Omental fat pad (tissue), 4 donors: ENCODE measurements around the gene EZH1. TPM values are rescaled to one million over a fixed set of nuclear protein-coding genes. Genes with fewer than 3 reads are reported as not detected.

ENCODE experiments used
- ATAC-seq: fragments of 150-250 bp; one replicate; pipeline ENCODE4 v1.9.1; 2016; ENCODE audit warnings: mild to moderate bottlenecking, moderate library complexity; ENCODE audit not compliant: low FRiP score
- DNase-seq: peaks from one replicate; pipeline ENCODE4 v3.0.0-alpha.2; 2019; ENCODE audit warnings: low spot score
- total RNA-seq, 4 donors: library from RNA; depleted of rRNA; stranded (reverse); fragments of >200 nt; gene quantifications; one replicate each; pipeline ENCODE4 v1.1.0, GENCODE V29; 2016
- TF ChIP-seq, protein P1 (sequence below), 3 donors: fragments of 450-650 bp; IDR thresholded peaks; one replicate each; pipeline ENCODE4 v1.5.1; 2016 to 2017; ENCODE audit warnings: antibody characterized with exemption in 3 of 3, mild to moderate bottlenecking in 3 of 3, moderate library complexity in 2 of 3

Gene EZH1
- total RNA-seq, 4 donors from 2014 or later, result 42.0 to 91.1 (median 50.9) TPM

DNA sequence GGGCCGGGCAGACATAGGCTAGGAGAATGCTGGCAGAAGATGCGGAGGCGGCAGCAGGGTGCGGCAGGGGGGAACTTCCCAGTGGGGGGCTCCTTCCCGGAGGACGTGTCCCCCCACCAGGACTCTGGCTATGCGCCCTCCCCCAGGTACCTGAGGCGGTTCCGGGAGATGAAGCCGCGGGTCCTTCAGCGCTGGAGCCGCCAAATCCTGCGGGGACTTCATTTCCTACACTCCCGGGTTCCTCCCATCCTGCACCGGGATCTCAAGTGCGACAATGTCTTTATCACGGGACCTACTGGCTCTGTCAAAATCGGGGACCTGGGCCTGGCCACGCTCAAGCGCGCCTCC, 38.9 kb upstream of the EZH1 start:
- ATAC-seq, result no peak
- TF ChIP-seq, protein P1, sequence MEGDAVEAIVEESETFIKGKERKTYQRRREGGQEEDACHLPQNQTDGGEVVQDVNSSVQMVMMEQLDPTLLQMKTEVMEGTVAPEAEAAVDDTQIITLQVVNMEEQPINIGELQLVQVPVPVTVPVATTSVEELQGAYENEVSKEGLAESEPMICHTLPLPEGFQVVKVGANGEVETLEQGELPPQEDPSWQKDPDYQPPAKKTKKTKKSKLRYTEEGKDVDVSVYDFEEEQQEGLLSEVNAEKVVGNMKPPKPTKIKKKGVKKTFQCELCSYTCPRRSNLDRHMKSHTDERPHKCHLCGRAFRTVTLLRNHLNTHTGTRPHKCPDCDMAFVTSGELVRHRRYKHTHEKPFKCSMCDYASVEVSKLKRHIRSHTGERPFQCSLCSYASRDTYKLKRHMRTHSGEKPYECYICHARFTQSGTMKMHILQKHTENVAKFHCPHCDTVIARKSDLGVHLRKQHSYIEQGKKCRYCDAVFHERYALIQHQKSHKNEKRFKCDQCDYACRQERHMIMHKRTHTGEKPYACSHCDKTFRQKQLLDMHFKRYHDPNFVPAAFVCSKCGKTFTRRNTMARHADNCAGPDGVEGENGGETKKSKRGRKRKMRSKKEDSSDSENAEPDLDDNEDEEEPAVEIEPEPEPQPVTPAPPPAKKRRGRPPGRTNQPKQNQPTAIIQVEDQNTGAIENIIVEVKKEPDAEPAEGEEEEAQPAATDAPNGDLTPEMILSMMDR (IDR thresholded peaks at IDR 0.05), result no peak
- DNase-seq, result no peak

DNA sequence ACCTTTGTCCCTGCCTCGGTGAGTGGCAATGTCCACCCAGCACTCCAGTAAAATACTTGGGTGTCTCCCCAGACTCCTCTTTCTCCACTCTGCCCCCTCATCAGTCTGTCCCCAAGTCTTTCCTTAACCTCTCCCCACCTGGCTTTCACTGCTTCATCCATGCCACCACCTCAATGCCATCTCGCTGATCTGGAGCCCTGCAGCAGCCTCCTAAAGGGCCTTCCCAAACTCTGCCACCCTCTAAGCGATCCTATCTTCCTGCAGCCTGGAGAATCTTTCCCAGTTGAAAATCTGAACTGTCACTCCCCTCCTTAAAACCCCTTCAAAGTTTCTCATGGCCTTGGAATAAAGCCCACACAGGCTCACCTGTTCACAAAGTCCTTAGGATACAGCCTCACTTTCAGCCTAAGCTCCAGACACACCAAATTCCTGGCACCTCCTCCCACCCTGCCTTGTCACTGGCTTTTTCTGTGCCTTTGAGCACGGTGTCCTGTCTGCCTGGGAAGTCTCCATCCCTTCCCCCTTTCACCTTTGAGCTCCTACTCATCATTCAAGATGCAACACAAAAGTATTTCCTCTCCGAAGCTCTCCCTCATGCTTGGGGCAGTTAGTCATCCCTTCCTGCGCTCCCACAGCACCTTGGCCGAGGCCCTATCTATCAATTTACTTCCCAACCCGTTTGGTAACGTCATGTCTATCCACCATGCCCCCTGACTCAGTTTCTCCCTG, 38.4 kb upstream of the EZH1 start:
- TF ChIP-seq, protein P1 (IDR thresholded peaks at IDR 0.05), result no peak
- peak; percentile 28 for ATAC-seq
- no peak for DNase-seq

DNA sequence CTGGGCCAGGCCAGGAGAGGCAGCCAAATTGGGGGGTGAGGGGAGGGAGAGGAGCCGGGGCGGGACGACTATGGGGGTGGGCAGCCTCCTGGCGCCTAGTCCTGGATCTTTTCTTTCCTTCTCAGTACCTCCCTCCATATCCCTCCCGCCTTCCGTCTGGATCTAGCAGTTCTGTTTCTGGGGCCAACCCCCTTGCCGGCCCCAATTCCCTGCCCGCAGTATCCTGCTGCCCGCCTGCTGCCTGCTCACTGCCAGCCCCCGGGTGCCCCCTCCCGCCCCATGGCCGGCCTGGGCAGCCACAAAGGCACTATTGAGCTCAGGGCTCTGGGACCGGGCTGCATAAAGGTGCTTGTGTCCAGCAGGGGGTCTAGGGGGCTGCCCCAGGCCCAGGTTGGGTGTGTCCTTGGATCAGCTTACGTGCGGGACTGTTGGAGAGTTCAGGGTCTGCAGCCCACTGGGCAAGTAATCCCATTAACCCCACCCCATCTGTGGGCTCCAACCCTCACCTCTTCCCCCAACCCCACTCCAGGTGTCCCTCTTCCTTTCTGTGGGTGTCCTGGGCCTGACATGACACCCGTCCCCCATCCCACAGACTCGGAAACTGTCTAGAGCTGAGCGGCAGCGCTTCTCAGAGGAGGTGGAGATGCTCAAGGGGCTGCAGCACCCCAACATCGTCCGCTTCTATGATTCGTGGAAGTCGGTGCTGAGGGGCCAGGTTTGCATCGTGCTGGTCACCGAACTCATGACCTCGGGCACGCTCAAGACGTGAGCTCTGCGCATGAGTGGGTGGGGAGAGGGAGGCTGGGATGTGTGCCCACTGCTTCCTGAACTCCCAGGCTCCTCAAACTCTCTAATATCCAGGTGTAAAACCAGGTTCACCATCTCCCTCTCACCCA, 37.6 kb upstream of the EZH1 start:
- no peak for ATAC-seq
- TF ChIP-seq, protein P1 (IDR thresholded peaks at IDR 0.05), result no peak
- DNase-seq, result no peak

DNA sequence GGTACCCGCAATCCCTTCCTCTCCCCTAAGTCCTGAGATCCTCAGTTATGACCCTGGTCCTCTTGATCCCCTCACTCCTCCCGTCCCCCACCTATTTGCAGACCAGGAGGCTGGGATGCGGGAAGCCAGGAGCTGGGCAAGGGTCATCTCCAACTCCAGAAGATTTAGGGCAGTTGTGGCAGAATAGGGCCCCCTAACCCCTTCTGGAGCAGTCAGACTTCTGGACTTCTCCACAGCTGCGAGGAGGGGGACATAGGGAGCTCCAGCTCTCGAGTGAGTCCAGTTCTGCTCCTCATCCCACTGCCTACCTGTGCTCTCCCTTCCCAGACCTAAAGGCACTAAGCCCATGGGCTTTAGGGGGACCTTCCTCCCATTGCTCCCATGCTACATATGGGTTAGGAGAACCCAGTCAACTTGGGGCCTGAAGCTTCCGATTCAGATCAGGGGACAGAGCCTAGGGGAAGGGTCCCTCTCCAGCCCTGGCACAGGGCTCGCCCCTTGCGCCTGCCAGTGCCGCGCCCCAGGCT, 36.9 kb upstream of the EZH1 start:
- ATAC-seq (no peak), DNase-seq (no peak)
- TF ChIP-seq, protein P1 (IDR thresholded peaks at IDR 0.05), result no peak

DNA sequence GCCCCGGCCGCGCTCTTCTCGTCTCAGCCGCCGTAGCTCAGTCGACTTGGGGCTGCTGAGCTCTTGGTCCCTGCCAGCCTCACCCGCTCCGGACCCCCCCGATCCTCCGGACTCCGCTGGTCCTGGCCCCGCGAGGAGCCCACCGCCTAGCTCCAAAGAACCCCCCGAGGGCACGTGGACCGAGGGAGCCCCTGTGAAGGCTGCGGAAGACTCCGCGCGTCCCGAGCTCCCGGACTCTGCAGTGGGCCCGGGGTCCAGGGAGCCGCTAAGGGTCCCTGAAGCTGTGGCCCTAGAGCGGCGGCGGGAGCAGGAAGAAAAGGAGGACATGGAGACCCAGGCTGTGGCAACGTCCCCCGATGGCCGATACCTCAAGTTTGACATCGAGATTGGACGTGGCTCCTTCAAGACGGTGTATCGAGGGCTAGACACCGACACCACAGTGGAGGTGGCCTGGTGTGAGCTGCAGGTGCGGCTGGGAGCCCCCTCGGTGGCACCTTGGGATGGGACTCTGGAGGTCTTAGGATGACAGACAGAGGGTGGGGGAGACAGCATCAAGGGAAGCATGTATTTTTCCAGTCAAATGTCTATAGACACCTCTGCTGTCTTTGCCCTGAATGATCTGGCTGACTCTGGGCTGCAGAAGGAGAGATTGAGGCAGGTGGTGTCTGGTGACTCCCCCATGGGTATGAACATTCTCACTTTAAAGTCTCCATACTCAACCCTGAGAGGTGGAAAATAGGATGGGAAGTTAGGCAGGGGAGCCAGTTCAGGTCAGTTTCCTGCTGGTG, 36.2 kb upstream of the EZH1 start:
- TF ChIP-seq, protein P1 (IDR thresholded peaks at IDR 0.05), result no peak
- ATAC-seq (peak; percentile 11), DNase-seq (no peak)

DNA sequence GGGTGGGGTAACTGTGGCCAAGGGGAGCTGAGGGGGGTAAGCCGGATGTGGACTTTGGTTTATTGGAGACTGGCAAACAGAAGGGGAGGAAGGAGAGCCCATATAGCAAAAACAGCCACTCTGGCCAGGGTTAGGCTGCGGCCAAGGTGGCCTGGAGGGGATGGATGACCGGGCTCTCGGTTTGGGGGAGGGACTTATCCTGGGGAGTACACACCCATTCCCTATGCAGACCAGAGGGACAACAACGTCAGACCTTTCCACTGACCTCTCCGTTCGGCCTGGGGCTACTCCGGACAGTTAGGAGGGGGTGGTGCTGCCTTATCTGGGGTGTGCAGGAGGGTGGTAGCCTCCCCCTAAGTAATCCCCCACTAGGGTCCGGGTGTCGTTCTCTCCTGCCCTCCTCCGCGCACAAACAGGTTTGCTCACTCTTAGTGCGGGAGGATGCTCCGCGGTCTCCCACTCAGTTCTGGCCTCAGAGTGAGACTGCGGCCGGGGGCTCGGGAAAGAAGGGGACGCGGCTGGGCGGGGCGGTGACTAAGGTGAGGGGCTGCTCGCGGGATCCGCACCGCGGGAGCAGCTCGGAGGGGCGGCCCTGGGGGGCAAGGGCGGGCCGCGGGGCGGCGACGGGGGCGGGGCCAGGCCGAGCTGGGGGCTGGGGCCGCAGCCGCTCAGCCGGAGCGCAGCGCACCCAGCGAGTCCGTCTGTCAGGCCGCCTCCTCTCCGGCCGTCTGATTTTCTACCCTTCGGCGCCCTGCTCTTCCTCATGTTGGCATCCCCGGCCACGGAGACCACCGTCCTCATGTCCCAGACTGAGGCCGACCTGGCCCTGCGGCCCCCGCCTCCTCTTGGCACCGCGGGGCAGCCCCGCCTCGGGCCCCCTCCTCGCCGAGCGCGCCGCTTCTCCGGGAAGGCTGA, 35.4 kb upstream of the EZH1 start, which contains the start of gene WNK4:
WNK4 (plus strand) TSS at position 675 of the 915 bp plus-strand sequence; CDS start at position 764, 89 bp downstream.
- DNase-seq (no peak), ATAC-seq (peak; percentile 74)
- TF ChIP-seq, protein P1 (IDR thresholded peaks at IDR 0.05), result no peak
